Daoy (cell line): ENCODE results near the gene WASHC3. TPM values are rescaled to one million over a fixed set of nuclear protein-coding genes. Genes with fewer than 3 reads are reported as not detected.
A peak's percentile ranks its signal among the peaks of the same experiment; 100 is the strongest.
"Not testable (repeated sequence)": the region's sequence is repeated elsewhere in the genome, so short reads cannot be mapped to it uniquely, and the experiment has no call there.

Experiments used
- DNase-seq: peaks from one replicate; pipeline ENCODE4 v3.0.0-alpha.2; 2015; ENCODE audit warnings: low read depth
- total RNA-seq: library from RNA; depleted of rRNA; stranded (reverse); fragments of >200 nt; shearing (Covaris generic); gene quantifications from 2 replicates; pipeline ENCODE4 v1.2.3, GENCODE V29; 2014

The WASHC3 gene
- total RNA-seq, 1 experiment from 2014 or later, result 43.1 TPM

DNA sequence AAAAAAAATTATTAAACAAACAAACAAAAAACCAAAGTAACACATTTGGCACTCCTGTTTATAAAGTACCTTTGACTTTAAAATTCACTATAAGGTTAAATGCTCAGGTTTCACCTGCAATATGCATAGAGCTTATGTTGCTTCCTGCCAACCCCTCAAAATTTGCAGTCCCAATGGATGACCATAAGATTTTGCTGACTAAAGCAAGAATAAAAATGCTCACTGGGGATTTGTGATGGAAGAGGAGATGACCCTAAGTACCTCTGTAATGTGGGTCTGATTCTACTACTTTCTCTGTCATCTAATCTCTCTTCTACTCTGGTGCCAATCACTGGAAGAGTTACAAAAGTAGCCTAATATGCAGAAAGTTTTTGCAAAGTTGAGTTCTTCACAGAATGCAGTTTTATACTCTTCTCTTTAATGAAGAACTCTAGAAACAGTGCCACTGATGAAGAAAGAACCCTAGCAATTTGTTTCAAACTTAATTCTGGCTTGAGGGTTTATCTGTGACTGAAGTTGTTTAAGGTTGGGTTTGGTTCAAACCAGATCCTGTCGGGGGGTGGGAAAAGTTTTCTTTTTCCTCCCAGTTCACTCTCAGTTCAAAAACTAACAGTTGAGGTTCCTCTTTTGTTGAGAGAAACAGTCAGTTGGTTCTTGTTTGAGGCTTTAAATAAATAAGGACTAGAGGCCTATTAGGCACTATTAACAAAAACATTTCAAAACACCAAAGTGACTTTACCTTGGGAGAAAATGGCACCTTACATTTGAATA lies 10.9 kb downstream of the WASHC3 start:
- DNase-seq, result no peak

- DNase-seq, result no peak
Observed at GRCh38 chr12:102043928-102044327, 17.9 kb downstream of the WASHC3 start.

GRCh38 chr12:102033991-102034745 lies 27.6 kb downstream of the WASHC3 start:
- no peak for DNase-seq

DNA sequence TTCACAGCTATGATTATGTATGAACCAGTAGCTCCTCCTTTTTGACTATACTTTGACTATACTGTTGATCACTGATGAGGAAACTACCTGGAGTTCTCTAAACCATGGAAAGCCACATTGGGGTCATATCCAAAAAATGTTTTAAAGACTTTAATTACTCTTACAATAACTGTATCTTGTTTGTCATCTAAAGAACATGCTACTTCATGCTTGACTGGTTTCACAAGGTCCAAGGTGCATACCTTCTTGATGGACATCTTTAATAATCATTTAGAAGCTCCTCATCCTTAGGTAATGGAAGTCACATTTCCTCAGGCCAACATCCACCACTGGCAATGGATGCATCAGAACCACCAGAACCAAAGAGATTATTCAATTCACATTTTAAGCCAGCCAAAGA lies 29.9 kb downstream of the WASHC3 start:
- no peak for DNase-seq

DNA sequence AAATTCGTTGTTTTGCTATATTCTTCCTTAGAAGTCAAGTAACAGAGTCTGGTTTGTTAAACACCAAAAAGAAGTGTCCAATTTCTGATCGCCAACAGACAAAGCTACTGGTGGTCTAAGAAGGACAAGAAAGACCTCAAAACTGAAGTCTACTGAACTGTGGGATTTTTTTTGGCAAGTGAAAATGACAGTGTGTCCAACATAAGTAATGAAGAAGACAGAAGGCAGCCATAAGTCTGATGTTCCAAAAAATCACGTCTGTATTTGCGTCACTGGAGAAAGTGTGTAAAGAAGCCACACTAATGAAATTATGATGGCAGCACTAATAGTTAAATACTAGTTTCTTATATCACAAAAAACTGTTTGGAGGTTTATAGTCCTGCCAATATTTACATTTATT lies 32.6 kb downstream of the WASHC3 start:
- DNase-seq, result no peak

DNA sequence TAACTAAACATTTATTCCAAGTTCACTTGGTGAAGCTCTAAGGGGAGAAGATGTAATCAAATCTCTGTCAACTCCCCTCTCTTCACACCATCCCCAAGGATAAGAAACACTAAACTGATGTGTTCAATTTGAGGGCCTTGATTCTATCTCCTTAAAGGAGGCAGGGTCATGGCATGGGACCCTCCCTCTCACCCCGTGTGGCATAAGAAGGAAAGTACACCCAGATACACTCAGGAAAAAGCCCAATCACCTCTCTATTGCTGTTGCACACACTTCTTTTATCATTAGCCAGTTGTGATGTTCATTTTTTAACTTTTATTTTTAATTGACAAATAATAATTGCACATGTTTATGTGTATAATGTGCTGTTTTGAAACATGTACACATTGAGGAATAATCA lies 35.1 kb downstream of the WASHC3 start:
- DNase-seq, result no peak

- DNase-seq, result no peak
Observed at GRCh38 chr12:102024765-102025164, 37.0 kb downstream of the WASHC3 start.

DNA sequence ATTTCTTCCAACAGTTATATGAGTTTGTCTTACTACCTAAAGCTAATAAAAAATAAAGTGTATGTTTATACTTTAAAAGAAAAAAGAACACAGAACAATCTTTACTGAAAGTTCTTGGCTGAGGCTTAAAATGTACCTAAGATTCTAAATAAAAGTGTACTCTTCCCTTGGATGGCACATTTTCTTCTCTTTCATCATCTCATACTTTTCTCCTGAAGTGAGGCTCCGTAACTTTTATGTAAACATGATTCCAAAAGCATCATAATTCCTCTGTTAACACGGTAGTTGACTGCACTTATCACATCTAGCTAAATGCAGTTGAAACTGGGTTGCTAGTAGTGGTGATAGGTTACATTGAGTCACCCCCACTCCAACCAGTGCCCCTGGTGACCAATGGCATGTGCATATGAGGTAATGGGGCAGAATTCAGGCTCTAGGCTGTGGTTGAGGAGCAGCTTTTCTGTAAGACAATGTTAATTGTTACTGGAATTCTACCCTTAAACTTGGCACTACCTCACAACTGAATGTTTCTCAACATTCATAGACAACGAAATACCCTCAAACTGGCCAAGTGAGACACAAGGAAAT lies 38.4 kb downstream of the WASHC3 start:
- DNase-seq, result peak; percentile 2

- no peak for DNase-seq
Observed at GRCh38 chr12:102022286-102022685, 39.5 kb downstream of the WASHC3 start.

- DNase-seq, result no peak
Observed at GRCh38 chr12:102021540-102022246, 40.1 kb downstream of the WASHC3 start.

GRCh38 chr12:102018607-102019006 lies 43.2 kb downstream of the WASHC3 start:
- not testable (repeated sequence) for DNase-seq

DNA sequence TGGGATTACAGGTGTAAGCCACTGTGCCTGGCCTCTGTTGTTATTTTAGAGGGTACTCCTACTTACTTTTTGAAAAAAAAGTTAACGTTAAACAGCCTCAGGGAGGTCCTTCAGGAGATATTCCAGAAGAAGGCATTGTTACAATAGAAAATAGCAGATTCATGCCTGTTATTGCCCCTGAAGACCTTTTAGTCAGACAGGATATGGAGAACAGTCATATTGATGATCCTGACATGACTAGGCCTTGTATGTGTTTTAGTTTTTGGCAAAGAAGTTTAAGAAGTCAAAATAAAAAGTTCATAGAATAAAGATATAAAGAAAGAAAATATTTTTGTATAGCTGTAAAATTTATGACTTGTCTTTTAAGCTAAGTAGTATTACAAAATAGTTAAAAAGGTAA lies 45.3 kb downstream of the WASHC3 start:
- DNase-seq, result no peak

- no peak for DNase-seq
Observed at GRCh38 chr12:102010265-102010994, 51.4 kb downstream of the WASHC3 start.

- DNase-seq, result no peak
Observed at GRCh38 chr12:102009796-102010195, 52.0 kb downstream of the WASHC3 start.

DNA sequence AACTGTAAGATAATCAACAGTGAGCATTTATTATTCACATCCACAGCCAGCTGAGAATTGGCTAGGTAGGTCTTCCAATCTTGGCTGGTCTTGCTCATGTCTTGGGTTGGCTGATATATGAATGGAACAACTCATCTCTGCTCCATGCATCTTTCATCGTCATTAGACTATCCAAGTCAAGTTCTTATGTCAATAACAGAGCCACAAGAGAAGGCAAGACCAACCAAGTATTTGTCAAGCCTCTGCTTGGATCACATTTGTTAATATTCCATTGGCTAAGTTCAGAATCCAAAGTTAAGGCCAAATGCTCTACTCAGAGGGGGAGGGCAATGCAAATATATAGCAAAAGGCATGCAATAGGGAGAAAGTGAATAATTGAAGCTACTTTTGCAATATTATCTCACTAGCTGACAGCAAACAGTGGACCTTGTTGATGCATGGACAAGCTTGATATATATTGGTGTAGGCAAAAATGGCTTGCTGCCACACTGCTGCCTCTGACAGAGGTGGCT lies 53.1 kb downstream of the WASHC3 start:
- DNase-seq, result no peak

DNA sequence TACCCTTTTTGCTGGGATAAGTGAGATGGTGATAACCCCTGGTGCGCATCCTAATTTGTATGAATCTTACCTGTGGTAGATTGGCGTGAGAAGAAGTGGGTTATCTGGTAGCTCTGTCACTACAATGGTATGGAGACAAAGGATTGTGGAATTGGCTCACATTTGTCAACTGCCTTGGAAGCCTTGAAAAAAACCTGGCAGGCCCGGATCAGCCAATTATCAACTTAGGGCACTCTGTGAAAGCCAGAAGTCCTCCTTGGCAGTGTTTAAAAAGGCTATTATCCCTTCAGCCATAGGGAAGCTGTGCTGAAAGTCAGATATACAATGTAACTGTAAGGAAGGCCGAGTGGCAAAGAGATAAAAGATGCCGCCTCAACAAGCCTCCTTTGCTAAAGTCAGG lies 56.5 kb downstream of the WASHC3 start:
- DNase-seq, result no peak

- DNase-seq, result no peak
Observed at GRCh38 chr12:101997102-101997501, 64.7 kb downstream of the WASHC3 start.

DNA sequence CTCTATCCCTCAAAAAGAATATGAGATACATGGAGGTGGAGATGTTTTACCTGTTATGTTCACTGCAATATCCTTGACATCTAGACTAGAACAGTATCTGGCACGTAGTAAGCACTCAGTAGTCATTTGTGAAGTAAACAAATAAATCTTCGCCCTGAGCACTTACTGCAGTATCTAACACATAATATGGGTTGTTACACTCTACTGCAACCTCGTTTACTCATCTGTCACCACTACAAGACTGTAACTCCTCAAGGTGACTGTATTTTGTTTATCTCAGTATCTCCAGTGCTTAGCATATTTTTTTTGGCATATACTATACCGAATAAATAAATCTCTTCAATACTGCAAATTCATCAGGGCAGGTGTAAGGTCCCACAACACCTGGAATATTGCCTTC lies 66.1 kb downstream of the WASHC3 start:
- no peak for DNase-seq

GRCh38 chr12:101992091-101992490 lies 69.7 kb downstream of the WASHC3 start:
- no peak for DNase-seq

- DNase-seq, result no peak
Observed at GRCh38 chr12:101982307-101982706, 79.5 kb downstream of the WASHC3 start.

DNA sequence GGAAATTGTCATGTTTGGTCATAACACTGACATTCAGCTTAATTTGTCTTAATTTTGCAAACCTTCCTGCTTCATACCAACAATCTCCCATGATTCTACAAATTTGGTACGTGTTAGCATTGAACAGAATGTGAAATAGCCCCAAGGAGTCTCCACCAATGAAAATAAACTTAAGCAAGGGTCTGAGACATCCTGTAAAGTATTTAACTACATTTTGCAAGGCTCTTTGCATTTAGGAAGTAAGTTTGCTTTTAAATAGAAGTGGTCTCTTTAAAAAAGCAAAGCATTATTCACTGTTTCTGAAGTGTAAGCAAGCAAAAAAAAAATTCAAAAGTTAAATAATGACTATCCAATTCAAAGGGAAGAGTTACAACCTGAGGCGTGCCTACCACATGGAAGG lies 79.9 kb downstream of the WASHC3 start:
- DNase-seq, result no peak
